B cell (primary cell): Measurements from ENCODE around the gene SALL4. TPM values are rescaled to one million over a fixed set of nuclear protein-coding genes. Genes with fewer than 3 reads are reported as not detected.

ENCODE experiments used
- ATAC-seq: fragments of 200-7000 bp; cut with Tn5 transposase; one replicate; pipeline ENCODE4 v1.10.0; 2021; ENCODE audit warnings: low read depth, mild to moderate bottlenecking, moderate number of reproducible peaks, moderate library complexity
- CTCF ChIA-PET: fragments of 350-600 bp; sonication (Branson Sonifier 250); formaldehyde crosslinking; loops from one replicate; lab custom pipeline; 2021; ENCODE audit warnings: antibody characterized with exemption, inconsistent platforms; lab: Charles Lee
- POLR2A ChIA-PET: fragments of 350-600 bp; sonication (Branson Sonifier 250); formaldehyde crosslinking; loops from one replicate; lab custom pipeline; 2021; ENCODE audit warnings: antibody characterized with exemption; lab: Charles Lee
- DNase-seq: peaks from one replicate; pipeline ENCODE4 v3.0.0; 2013
- H2AFZ ChIP-seq: 2 replicates; pipeline ENCODE4 v1.6.1; 2012; ENCODE audit warnings: mild to moderate bottlenecking, low read depth, low read length; ENCODE audit not compliant: insufficient read depth, poor library complexity, severe bottlenecking
- H3K27ac ChIP-seq, 2 donors: 1 replicate in 1 of 2; 2 replicates in 1 of 2; pipeline ENCODE4 v1.5.1; 2012 to 2013; ENCODE audit warnings: low read length in 2 of 2, mild to moderate bottlenecking in 2 of 2, moderate library complexity in 1 of 2
- H3K27me3 ChIP-seq, 4 experiments: fragments of 200-600 bp in 1 of 4; sonication (generic) in 1 of 4; replicated peaks in 1 of 4; 1 replicate in 2 of 4; 2 replicates in 2 of 4; pipeline versions ENCODE4 v1.6.1 to v1.7.0; 2013 to 2016; ENCODE audit warnings: low read length in 3 of 4, mild to moderate bottlenecking in 2 of 4, mixed read lengths in 1 of 4, moderate library complexity in 1 of 4; ENCODE audit not compliant: insufficient read depth in 4 of 4, control insufficient read depth in 3 of 4; ENCODE audit errors: control extremely low read depth in 1 of 4
- H3K36me3 ChIP-seq, 2 experiments: replicated peaks in 1 of 2; 1 replicate in 1 of 2; 2 replicates in 1 of 2; pipeline versions ENCODE4 v1.6.1 to v1.7.1; 2013; ENCODE audit warnings: low read length in 1 of 2; ENCODE audit not compliant: insufficient read depth in 2 of 2, control insufficient read depth in 1 of 2; ENCODE audit errors: control extremely low read depth in 1 of 2, extremely low read depth in 1 of 2
- H3K4me1 ChIP-seq, 2 donors: fragments of 200-600 bp in 1 of 2; sonication (generic) in 1 of 2; 1 replicate in 1 of 2; 2 replicates in 1 of 2; pipeline versions ENCODE4 v1.5.1 to v1.6.1; 2013 to 2017; ENCODE audit warnings: low read length in 2 of 2; ENCODE audit not compliant: control insufficient read depth in 2 of 2, insufficient read depth in 2 of 2
- H3K4me2 ChIP-seq: replicated peaks from 2 replicates; pipeline ENCODE3; 2012; ENCODE audit warnings: mild to moderate bottlenecking, low read depth, low read length; ENCODE audit not compliant: poor library complexity, severe bottlenecking
- H3K4me3 ChIP-seq, 5 experiments: fragments of 200-600 bp in 1 of 5; sonication (generic) in 1 of 5; 1 replicate in 3 of 5; 2 replicates in 2 of 5; pipeline versions ENCODE4 v1.5.1 to v1.7.0; 2011 to 2016; ENCODE audit warnings: low read length in 4 of 5, mild to moderate bottlenecking in 4 of 5, low read depth in 2 of 5, control low read depth in 1 of 5, moderate library complexity in 1 of 5; ENCODE audit not compliant: insufficient read depth in 1 of 5; ENCODE audit errors: control extremely low read depth in 1 of 5, extremely low read depth in 1 of 5
- H3K79me2 ChIP-seq: fragments of 200-600 bp; sonication (generic); one replicate; pipeline ENCODE4 v1.6.0; 2016; ENCODE audit warnings: low read length; ENCODE audit not compliant: control insufficient read depth, insufficient read depth
- H3K9ac ChIP-seq: fragments of 200-600 bp; sonication (generic); 2 replicates; pipeline ENCODE4 v1.6.1; 2017; ENCODE audit warnings: mild to moderate bottlenecking, low read length, moderate library complexity
- H3K9me3 ChIP-seq, 3 donors: one replicate each; pipeline versions ENCODE4 v1.6.1 to v1.7.1; 2013; ENCODE audit warnings: low read length in 2 of 3; ENCODE audit not compliant: control insufficient read depth in 2 of 3, insufficient read depth in 1 of 3; ENCODE audit errors: control extremely low read depth in 1 of 3
- H4K20me1 ChIP-seq: 2 replicates; pipeline ENCODE4 v1.6.0; 2012; ENCODE audit warnings: mild to moderate bottlenecking, low read length; ENCODE audit not compliant: insufficient read depth, control insufficient read depth, poor library complexity, severe bottlenecking
- H3K27ac Mint-ChIP-seq: one replicate; pipeline ENCODE4 v1.8.0; 2021; ENCODE audit warnings: mixed read lengths
- H3K27me3 Mint-ChIP-seq: one replicate; pipeline ENCODE4 v1.8.0; 2021; ENCODE audit warnings: mixed read lengths
- H3K4me1 Mint-ChIP-seq: one replicate; pipeline ENCODE4 v1.8.0; 2021; ENCODE audit warnings: mixed read lengths
- H3K4me3 Mint-ChIP-seq: one replicate; pipeline ENCODE4 v1.8.0; 2021; ENCODE audit warnings: mixed read lengths
- H3K9me3 Mint-ChIP-seq: one replicate; pipeline ENCODE4 v1.8.0; 2022; ENCODE audit warnings: mixed read lengths; ENCODE audit not compliant: insufficient read depth
- CTCF ChIP-seq: fragments of 200-600 bp; IDR thresholded peaks from one replicate; pipeline ENCODE4 v1.8.0; 2022; ENCODE audit warnings: antibody characterized with exemption, mild to moderate bottlenecking
- EZH2 ChIP-seq: IDR thresholded peaks from 2 replicates; pipeline ENCODE4 v1.6.1; 2012; ENCODE audit warnings: borderline replicate concordance, low read depth, mild to moderate bottlenecking, moderate library complexity, low read length; ENCODE audit not compliant: insufficient read depth, poor library complexity, severe bottlenecking
- WGBS: methylation state at CpG from one replicate; pipeline ENCODE4 v1.1.5; 2013; ENCODE audit warnings: missing lambda C conversion rate; ENCODE audit not compliant: insufficient coverage; 5-methylcytosine and 5-hydroxymethylcytosine counted together
- intact Hi-C: fragments of 100-400 bp; cut with micrococcal nuclease; formaldehyde crosslinking; loops from one replicate; pipeline ENCODE4 v1.10.0; 2022
- polyA plus RNA-seq: library from polyadenylated mRNA; depleted of rRNA; stranded (reverse); fragments of >200 nt; gene quantifications from 2 replicates; pipeline ENCODE4 v1.2.3, GENCODE V29; 2012
- total RNA-seq, 2 donors: library from RNA; stranded (reverse); fragments of 120-200 nt in 1 of 2; gene quantifications; 1 replicate in 1 of 2; 2 replicates in 1 of 2; pipeline versions ENCODE4 v1.2.3 to v1.2.4, GENCODE V29; 2013 to 2022

SALL4 gene
- total and polyA plus RNA-seq, 2 donors (not counting 1 experiment from before 2014, with no cell fraction given) = 0.21 TPM; not detected in 1

GRCh38 chr20:51840865-51841264, 38.5 kb upstream of the SALL4 start:
- Histone ChIP-seq H3K9ac (no peak overlapping the region), H3K36me3 (no peaks in the 10 kb centered on the region), H3K4me1 (no peaks in the 10 kb centered on the region), H3K27ac (no peak overlapping the region), H3K27me3 (peaks cover 0 to 2% (median 0%) of the 10 kb centered on the region in 4 experiments), H3K9me3 (no peaks in the 10 kb centered on the region), H4K20me1 (no peaks in the 10 kb centered on the region), H3K4me2 (no peak overlapping the region), H2AFZ (no peak overlapping the region), H3K4me3 (no peak overlapping the region), H3K79me2 (no peaks in the 10 kb centered on the region)
- H3K27ac Mint-ChIP-seq = no peak overlapping the region
- no peak overlapping the region for H3K4me3 Mint-ChIP-seq
- ChIA-PET CTCF (no interaction called here), POLR2A (no interaction called here)
- H3K4me1 Mint-ChIP-seq = no peaks in the 10 kb centered on the region
- H3K9me3 Mint-ChIP-seq = no peaks in the 10 kb centered on the region
- DNase-seq (no peak), ATAC-seq (no peak)
- H3K27me3 Mint-ChIP-seq = peaks cover 5% of the 10 kb centered on the region
- no peak for TF ChIP-seq EZH2
- no peak for TF ChIP-seq CTCF
- 93% methylated on average over 4 of the region's 5 CpGs for WGBS
- intact Hi-C loops = no loop called here

GRCh38 chr20:51837876-51838420, 35.6 kb upstream of the SALL4 start:
- Mint-ChIP-seq H3K4me3 (no peak overlapping the region), H3K9me3 (no peaks in the 10 kb centered on the region), H3K4me1 (no peaks in the 10 kb centered on the region), H3K27ac (no peak overlapping the region), H3K27me3 (peaks cover 5% of the 10 kb centered on the region)
- ChIA-PET POLR2A (no interaction called here), CTCF (interaction anchor here (0.7 kb wide), 1 partner anchor 23 kb away, joined by 3 read pairs; no protein-coding TSS in a partner anchor)
- intact Hi-C loops = no loop called here
- Histone ChIP-seq H3K36me3 (no peaks in the 10 kb centered on the region), H3K9ac (no peak overlapping the region), H3K4me1 (no peaks in the 10 kb centered on the region), H3K4me2 (no peak overlapping the region), H3K27ac (no peak overlapping the region), H4K20me1 (no peaks in the 10 kb centered on the region), H3K9me3 (no peaks in the 10 kb centered on the region), H2AFZ (no peak overlapping the region), H3K79me2 (no peaks in the 10 kb centered on the region), H3K4me3 (no peak overlapping the region), H3K27me3 (no peaks in the 10 kb centered on the region)
- TF ChIP-seq CTCF (no peak), EZH2 (no peak)
- WGBS = 71% methylated on average over 2 of the region's 10 CpGs
- ATAC-seq (no peak), DNase-seq (no peak)
